Superior temporal gyrus (tissue), 1 donor: ENCODE data around the gene BUD23.
"Not testable (repeated sequence)": the region's sequence is repeated elsewhere in the genome, so short reads cannot be mapped to it uniquely, and the experiment has no call there.

Experiments used
- DNase-seq: peaks from one replicate; pipeline ENCODE4 v3.0.0-alpha.2; 2016; ENCODE audit errors: extremely low spot score

The BUD23 gene

GRCh38 chr7:73668103-73668885, 15.1 kb upstream of the BUD23 start:
- no peak for DNase-seq

- DNase-seq = no peak
These were observed 14.5 kb upstream of the BUD23 start for GRCh38 chr7:73668886-73669230.

- no peak for DNase-seq
These were observed 14.1 kb upstream of the BUD23 start for GRCh38 chr7:73669288-73669701.

GRCh38 chr7:73669858-73670385, 13.5 kb upstream of the BUD23 start:
- no peak for DNase-seq

- no peak for DNase-seq
These were observed 12.1 kb upstream of the BUD23 start for GRCh38 chr7:73671322-73671661.

- DNase-seq = no peak
These were observed 11.4 kb upstream of the BUD23 start for GRCh38 chr7:73671857-73672445.

- DNase-seq = no peak
These were observed 8.8 kb upstream of the BUD23 start for GRCh38 chr7:73674468-73675124.

GRCh38 chr7:73676062-73676461, 7.3 kb upstream of the BUD23 start:
- DNase-seq = not testable (repeated sequence)

GRCh38 chr7:73678862-73679261, 4.5 kb upstream of the BUD23 start:
- no peak for DNase-seq

GRCh38 chr7:73679709-73680108, 3.7 kb upstream of the BUD23 start:
- DNase-seq = no peak

GRCh38 chr7:73680501-73680900, 2.9 kb upstream of the BUD23 start:
- DNase-seq = no peak

GRCh38 chr7:73681031-73681430, 2.4 kb upstream of the BUD23 start:
- DNase-seq = no peak

GRCh38 chr7:73682745-73683055, 697 bp upstream of the BUD23 start:
- DNase-seq = no peak

GRCh38 chr7:73683788-73684693, 644 bp downstream of the BUD23 start:
- DNase-seq = no peak

GRCh38 chr7:73685311-73685710, 1.9 kb downstream of the BUD23 start:
- DNase-seq = no peak

- DNase-seq = no peak
These were observed 4.9 kb downstream of the BUD23 start for GRCh38 chr7:73688288-73688687.

- DNase-seq = no peak
These were observed 7.2 kb downstream of the BUD23 start for GRCh38 chr7:73690646-73691045.

GRCh38 chr7:73696372-73696771, 13.0 kb downstream of the BUD23 start:
- DNase-seq = no peak

- DNase-seq = no peak
These were observed 15.0 kb downstream of the BUD23 start for GRCh38 chr7:73698410-73698809.

GRCh38 chr7:73699370-73700068, 16.1 kb downstream of the BUD23 start:
- DNase-seq = no peak

- DNase-seq = no peak
These were observed 16.6 kb downstream of the BUD23 start for GRCh38 chr7:73700069-73700423.
